NT2/D1 (cell line): ENCODE measurements around the gene BRINP2.

ENCODE experiments used
- YY1 ChIP-seq: IDR thresholded peaks from 2 replicates; pipeline ENCODE4 v1.6.1; 2011; ENCODE audit not compliant: insufficient read length, insufficient read depth
- ZNF274 ChIP-seq: IDR thresholded peaks from 2 replicates; pipeline ENCODE4 v1.6.1; 2011; ENCODE audit warnings: mild to moderate bottlenecking, low read depth, low read length

DNA sequence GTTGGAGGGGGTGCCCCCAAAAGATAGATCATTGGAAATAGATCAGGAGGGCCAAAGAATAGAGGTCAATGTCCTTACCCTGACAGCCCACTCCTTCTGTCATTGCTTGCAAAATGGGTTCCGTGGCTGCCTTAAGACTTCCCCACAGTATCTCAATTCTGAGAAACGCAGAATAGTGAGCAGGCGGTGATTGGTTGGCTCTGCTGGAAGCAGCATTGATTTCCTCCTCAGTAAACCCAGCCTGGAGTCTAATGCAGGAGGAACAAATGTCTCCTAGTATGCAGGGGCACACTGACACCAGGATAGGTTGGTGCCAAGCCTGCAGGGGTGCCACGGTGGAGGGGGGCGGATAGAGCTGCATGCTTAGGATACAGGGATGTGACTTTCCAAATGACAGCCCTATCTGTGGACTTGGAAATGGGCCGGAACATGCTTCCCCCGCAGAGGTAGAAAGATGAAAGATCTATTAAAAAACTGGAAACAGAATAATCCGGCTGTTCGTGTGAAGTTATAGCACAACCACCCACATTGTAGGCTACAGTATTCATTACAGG lies 76.9 kb downstream of the BRINP2 start:
- TF ChIP-seq YY1 (no peak), ZNF274 (no peak)
